Body of pancreas (tissue), 4 donors: ENCODE measurements around the gene PPP6C.

Experiments
- POLR2A ChIP-seq, 3 donors: fragments of 450-650 bp; IDR thresholded peaks; one replicate each; pipeline ENCODE4 v1.6.1; 2016; ENCODE audit warnings: antibody characterized with exemption in 3 of 3, mild to moderate bottlenecking in 2 of 3
- TF ChIP-seq, protein P1 (sequence below), 7 experiments: fragments of 450-650 bp in 4 of 7; fragments of 200-600 bp in 3 of 7; sonication (generic) in 3 of 7; IDR thresholded peaks; one replicate each; pipeline ENCODE4 v1.5.1; 2016 to 2019; ENCODE audit warnings: antibody characterized with exemption in 7 of 7

DNA sequence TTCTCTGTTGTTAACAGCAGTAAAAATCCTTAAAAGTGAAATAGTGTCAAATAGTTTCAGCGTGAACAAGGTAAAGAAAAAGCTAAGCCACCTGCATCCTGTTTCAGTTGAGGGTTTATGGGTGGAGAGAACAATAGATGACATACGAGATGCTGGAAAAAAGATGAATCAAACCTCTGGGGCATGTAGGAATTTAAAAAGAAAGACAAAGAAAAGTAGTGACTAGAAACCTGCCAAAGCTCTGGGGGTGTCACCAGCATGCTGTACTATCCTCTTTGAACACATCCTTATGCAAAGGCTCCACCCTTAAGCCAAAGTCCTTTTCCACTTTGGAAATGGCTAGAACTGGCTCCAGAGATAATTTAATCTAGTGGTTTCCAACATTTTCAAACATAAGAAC is 68.5 kb downstream of the PPP6C start:
- TF ChIP-seq, protein P1, sequence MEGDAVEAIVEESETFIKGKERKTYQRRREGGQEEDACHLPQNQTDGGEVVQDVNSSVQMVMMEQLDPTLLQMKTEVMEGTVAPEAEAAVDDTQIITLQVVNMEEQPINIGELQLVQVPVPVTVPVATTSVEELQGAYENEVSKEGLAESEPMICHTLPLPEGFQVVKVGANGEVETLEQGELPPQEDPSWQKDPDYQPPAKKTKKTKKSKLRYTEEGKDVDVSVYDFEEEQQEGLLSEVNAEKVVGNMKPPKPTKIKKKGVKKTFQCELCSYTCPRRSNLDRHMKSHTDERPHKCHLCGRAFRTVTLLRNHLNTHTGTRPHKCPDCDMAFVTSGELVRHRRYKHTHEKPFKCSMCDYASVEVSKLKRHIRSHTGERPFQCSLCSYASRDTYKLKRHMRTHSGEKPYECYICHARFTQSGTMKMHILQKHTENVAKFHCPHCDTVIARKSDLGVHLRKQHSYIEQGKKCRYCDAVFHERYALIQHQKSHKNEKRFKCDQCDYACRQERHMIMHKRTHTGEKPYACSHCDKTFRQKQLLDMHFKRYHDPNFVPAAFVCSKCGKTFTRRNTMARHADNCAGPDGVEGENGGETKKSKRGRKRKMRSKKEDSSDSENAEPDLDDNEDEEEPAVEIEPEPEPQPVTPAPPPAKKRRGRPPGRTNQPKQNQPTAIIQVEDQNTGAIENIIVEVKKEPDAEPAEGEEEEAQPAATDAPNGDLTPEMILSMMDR (IDR thresholded peaks at IDR 0.05): no peak
- no peak for TF ChIP-seq POLR2A (IDR thresholded peaks at IDR 0.05)
